Medulla oblongata (tissue), 1 donor: ENCODE data around the gene LCA5.
"Not testable (repeated sequence)": the region's sequence is repeated elsewhere in the genome, so short reads cannot be mapped to it uniquely, and the experiment has no call there.

Experiments
- DNase-seq: peaks from one replicate; pipeline ENCODE4 v3.0.0-alpha.2; 2015; ENCODE audit errors: extremely low spot score

The LCA5 gene

DNA sequence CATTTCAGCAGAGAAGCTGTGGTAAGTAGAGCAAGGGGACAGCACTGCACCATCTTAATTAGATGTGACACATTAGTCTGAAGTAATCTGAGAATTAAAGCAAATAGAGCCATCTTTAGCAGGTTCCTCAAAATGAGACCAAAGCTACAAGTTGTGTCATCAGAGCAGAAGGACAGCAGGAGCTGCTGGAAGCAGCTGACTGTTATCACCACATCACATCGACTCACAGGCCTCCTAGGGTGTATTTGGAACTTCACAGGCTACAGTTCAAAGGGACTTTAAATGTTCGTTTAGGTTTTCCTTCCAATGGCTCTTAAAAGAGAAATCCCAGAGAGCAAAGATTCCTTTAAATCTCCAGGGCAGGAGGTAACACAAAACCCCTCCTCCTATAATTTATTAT is 69.5 kb downstream of the LCA5 start:
- no peak for DNase-seq

DNA sequence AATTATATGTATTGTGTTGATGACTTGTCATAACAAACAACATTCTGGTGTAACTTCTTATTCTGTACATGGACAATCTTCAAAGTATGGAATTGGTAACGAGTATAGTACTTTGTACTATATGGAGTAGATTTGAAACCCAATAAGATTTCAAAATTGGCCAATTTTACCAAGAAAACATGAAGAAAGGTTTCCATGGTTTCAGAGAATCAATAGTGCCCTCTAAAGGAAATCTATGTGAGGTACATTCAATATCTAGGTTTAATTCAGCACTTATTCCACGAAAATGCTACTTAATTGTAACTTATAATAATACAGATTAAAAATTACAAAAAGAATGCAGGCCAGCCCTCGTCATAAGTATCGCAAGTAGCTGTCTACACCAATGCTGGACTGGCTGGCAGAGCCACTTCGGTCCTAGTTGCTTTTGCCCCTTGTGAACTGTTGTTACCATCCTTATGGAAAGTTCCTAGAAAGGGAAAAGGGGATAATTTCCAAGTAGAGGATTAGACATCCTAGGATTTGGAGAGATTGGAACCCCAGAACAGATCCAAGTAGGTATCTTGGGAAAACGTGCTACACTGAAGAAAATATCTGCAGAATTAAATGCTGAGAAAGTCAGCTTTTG is 70.9 kb downstream of the LCA5 start:
- DNase-seq: peak; percentile 43

DNA sequence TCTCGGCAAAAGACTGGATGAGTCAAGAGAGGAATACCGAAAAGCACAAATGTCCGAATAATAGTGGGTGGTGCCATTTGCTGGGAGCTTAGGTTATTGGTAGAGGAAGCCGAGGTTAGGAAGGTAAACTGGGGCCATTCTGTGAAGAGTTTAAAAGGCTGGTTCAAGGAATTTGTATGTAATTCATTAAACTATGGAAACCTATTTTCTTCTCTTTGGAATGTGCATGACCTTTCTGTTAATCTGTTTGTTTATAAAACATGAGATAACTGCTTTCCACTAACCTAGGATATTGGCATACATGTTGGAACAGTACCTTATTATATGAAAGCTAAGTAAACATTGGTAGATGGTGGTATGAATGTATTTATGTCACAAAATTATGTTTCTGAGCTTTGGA is 71.8 kb downstream of the LCA5 start:
- DNase-seq: no peak

DNA sequence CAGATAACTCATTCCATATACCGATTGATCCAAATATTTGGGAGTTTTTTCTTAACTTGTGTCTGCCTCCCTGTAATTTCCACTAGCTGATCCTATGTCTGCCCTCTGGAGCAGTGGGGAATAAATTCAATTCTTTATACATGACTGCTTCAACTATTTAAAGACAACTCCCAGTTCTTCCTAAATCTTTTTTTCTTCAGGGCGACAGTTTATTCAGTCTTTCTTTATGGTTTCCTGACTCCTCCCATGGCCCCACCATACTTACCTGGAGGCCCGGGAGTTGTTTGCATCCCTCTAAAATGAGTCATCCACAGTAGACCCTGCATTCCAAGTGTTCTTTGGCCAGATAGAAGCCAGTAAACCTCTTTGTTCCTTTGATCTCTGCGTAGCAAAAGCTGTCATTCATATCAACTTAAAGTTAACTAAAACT is 73.6 kb downstream of the LCA5 start:
- DNase-seq: no peak

GRCh38 chr6:79461205-79461604 is 76.0 kb downstream of the LCA5 start:
- peak; percentile 84 for DNase-seq

DNA sequence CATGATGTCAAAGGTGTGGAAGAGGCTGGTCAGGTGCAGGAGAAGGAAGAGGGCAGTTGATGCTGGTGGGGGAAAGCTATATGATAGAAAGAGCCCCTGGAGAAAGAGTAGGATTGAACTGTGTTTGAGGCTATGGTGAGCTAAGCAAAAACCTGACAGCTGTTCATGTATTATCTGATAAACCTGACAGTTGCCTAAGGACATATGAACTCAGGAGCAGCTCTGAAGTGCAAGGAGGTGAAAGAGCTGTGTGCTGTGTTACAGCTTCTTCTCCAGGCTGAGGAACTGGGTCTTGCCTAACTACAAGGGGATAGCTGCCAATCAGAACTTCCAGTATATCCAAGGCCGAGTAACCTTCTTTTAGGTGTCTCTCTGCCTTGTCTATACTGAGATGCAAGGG is 81.8 kb downstream of the LCA5 start:
- DNase-seq: no peak

DNA sequence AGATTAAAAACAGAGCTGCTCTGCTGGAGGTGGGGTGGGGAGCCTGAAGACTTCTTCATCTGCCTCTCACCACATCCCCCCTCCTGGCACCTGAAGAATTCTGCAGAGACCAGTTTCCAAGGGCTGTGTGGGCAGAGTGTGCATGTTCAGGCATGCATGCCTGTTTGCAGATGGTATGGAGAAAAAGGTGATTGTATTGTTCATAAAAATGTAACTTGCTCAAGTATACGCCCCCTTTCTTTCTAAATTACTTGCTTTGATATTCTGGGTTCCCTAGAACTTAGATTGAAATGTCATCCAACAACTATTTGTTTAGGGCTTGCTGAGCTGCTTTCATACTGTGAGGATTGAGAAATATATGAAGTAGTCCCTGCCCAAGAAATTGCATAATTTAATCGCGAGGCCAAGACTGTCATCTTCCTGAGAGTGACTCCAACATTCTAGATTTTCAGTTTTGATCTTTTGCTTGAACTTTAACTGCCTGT is 83.6 kb downstream of the LCA5 start:
- no peak for DNase-seq

GRCh38 chr6:79450984-79451383 is 86.2 kb downstream of the LCA5 start:
- no peak for DNase-seq

DNA sequence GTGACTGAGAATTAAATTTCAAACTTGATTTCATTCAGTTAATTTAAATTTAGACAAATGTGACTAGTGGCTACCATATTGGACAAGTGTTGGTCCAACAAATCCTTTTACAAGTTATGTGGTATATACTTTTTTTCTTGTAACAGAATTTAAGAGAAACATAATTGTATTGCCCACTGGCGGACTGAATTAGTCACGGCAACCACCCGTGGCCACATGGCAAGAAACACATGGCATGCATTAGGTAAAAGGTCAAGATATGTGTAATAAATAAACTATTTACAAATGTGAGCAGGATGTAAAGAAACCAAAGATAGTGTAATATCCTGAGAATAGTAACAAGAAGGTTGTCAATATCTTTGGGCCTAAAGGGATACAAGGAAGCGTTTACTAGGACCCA is 91.2 kb downstream of the LCA5 start:
- no peak for DNase-seq

GRCh38 chr6:79443876-79444275 is 93.4 kb downstream of the LCA5 start:
- DNase-seq: not testable (repeated sequence)

DNA sequence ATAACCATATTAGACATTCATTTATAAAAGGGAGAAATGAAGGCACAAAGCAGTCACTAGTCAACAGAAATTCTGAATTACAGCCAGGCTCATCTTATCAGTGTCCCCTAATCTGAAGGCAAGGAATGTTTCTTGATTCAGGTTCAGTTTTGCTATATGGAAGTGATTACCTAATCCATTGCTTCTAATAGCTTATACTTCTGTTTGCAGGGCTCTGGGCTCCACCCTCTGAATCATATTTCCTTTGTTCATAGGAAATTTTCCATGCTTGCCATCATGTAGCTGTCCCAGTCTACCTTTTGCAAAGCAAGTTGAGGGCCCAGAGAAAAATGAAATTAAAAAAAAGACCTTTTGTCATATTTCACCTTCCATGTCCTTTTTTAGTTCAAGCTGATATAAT is 96.0 kb downstream of the LCA5 start:
- no peak for DNase-seq

DNA sequence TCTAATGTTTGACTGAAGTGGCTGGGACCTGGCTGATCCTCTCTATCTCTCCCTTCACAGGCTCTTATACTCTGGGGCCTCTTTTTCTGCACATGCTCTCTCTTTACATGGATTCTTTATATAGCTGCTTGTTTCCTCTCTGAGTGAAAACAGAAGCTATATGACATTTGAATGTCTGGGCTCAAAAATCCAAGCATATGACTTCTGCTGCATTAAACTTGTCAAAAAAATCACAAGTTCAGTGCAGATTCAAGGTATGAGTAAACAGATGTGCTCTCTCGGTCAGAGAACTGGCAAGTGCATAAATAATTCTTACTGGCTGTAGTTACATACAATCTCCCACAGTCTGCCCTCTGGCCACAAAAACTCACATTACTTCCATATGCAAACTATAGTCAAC is 96.6 kb downstream of the LCA5 start:
- no peak for DNase-seq

DNA sequence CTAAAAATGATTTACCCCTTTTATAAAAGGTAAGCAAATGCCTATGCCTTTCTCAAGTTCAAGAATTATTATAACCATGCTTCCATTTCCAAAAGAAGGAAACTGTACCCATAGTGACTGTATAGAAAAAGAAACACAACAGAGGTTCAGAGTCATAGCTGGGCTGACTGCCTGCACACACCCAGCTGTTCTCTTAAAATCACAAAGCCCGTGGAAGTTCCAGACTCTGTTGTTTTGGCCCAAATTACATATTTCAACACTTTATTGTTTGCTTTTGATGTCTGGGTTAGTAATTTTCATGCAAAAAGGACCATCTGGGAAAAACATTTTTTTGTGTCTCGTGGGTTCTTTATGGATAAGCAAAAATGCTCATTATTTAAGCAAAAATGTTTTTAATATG is 99.2 kb downstream of the LCA5 start:
- no peak for DNase-seq

DNA sequence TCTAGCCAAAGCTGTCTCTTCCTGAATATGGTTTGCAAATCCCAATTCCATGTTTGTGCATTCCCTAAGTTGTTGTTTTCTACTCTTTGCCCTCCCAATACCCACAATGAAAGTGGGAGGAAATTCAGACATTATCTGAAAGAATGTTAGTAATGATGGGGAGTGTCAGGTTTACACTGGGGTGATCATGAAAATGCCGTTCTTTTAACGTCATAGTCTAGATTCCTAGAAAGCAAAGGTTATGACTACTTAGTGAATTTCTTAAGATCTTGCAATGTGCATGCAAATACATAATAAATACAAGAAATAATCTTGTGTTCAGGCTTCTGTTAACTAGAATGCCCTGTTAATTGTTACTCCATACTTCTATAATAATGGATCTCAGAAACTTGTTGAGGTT is 101.0 kb downstream of the LCA5 start:
- DNase-seq: no peak

- DNase-seq: no peak
Measured at GRCh38 chr6:79435746-79436145, 101.5 kb downstream of the LCA5 start.
